Activated T-cell treated with anti-CD3 and anti-CD28 coated beads, Interleukin-2, amount 50 U/mL, for 4 hours (primary cell): ENCODE data around the gene HMCN2. TPM values are rescaled to one million over a fixed set of nuclear protein-coding genes. Genes with fewer than 3 reads are reported as not detected.
"Not testable (repeated sequence)": the region's sequence is repeated elsewhere in the genome, so short reads cannot be mapped to it uniquely, and the experiment has no call there.

Experiments
- ATAC-seq, 2 donors: fragments of 200-7000 bp; cut with Tn5 transposase; one replicate each; pipeline ENCODE4 v1.10.0; 2021
- DNase-seq: peaks from one replicate; pipeline ENCODE4 v3.0.0-alpha.2; 2020
- H3K27me3 Mint-ChIP-seq: one replicate; pipeline ENCODE4 v1.8.0; 2021; ENCODE audit warnings: low read depth, mixed read lengths
- H3K36me3 Mint-ChIP-seq: one replicate; pipeline ENCODE4 v1.8.0; 2022; ENCODE audit warnings: mixed read lengths; ENCODE audit not compliant: insufficient read depth
- H3K4me1 Mint-ChIP-seq: one replicate; pipeline ENCODE4 v1.8.0; 2021; ENCODE audit warnings: low read depth, mixed read lengths
- H3K4me3 Mint-ChIP-seq: one replicate; pipeline ENCODE4 v1.8.0; 2021; ENCODE audit warnings: mild to moderate bottlenecking, moderate library complexity, mixed read lengths
- H3K9me3 Mint-ChIP-seq: one replicate; pipeline ENCODE4 v1.8.0; 2021; ENCODE audit warnings: mixed read lengths
- total RNA-seq, 3 donors: library from RNA; stranded (reverse); gene quantifications; one replicate each; pipeline ENCODE4 v1.2.1, GENCODE V29; 2021

HMCN2 gene
- total RNA-seq, 3 donors from 2014 or later = 0.03 to 0.05 TPM; not detected in 1

- H3K27me3 Mint-ChIP-seq = peaks cover 21% of the 10 kb centered on the region
- DNase-seq (no peak), ATAC-seq (no peak)
- H3K4me1 Mint-ChIP-seq = no peaks in the 10 kb centered on the region
- no peak overlapping the region for H3K4me3 Mint-ChIP-seq
- H3K36me3 Mint-ChIP-seq = no peaks in the 10 kb centered on the region
- H3K9me3 Mint-ChIP-seq = no peaks in the 10 kb centered on the region
These were observed 71.8 kb downstream of the HMCN2 start for GRCh38 chr9:130337318-130337717.

DNA sequence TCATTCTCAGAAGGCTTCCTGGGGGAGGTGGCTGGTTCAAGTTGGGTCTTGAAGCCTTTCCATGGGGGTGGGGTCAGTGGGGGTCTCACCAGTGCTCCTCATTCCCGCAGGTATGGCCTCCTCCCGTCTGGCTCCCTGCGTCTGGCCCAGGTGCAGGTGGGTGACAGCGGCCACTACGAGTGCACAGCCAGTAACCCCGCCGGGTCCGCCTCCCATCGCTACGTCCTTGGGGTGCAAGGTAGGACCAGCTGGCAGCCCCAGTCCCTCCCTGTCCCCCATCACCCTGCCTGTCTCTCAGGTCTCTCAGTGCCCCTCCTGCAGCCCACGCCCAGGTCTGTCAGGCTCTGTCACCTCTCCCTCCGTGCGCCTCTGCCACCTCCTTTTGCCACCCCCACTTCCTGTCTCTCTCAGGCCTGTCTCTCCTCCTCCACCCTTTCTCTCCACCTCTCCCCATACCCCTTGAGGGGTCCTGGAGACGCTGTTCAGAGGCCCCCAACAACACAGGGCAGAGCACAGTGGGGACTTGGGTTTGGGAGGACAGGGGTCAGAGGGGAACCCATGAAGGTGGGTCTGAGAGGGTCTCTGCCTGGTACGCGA, 72.3 kb downstream of the HMCN2 start:
- no peak overlapping the region for H3K4me3 Mint-ChIP-seq
- H3K4me1 Mint-ChIP-seq = no peaks in the 10 kb centered on the region
- DNase-seq (no peak), ATAC-seq (no peak)
- no peaks in the 10 kb centered on the region for H3K9me3 Mint-ChIP-seq
- no peaks in the 10 kb centered on the region for H3K36me3 Mint-ChIP-seq
- H3K27me3 Mint-ChIP-seq = peaks cover 16% of the 10 kb centered on the region

- H3K4me3 Mint-ChIP-seq, H3K9me3 Mint-ChIP-seq, ATAC-seq, H3K4me1 Mint-ChIP-seq, H3K36me3 Mint-ChIP-seq, DNase-seq, H3K27me3 Mint-ChIP-seq: not testable (repeated sequence)
These were observed 73.3 kb downstream of the HMCN2 start for GRCh38 chr9:130338891-130339290.

DNA sequence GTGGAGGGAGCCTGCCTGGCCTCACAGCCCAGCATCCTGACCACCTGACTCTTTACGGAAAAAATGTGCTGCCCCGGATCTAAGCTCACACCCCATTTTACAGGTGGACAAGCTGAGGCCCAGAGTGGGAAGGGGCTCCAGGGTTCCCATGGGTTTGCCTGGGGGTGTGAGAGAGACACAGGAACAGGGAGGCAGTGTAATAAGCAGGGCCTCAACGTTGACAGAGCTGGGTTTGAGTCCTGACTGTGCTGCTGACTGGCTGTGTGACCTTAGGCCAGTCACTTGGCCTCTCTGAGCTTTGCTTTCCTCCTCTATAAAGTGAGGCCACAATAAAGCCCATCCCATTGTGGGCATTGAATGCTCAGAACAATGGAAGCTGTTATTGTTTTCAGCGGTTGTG, 73.7 kb downstream of the HMCN2 start:
- no peak overlapping the region for H3K4me3 Mint-ChIP-seq
- H3K27me3 Mint-ChIP-seq = peaks cover 8% of the 10 kb centered on the region
- no peak for ATAC-seq
- no peaks in the 10 kb centered on the region for H3K4me1 Mint-ChIP-seq
- DNase-seq = no peak
- no peaks in the 10 kb centered on the region for H3K9me3 Mint-ChIP-seq
- no peaks in the 10 kb centered on the region for H3K36me3 Mint-ChIP-seq

DNA sequence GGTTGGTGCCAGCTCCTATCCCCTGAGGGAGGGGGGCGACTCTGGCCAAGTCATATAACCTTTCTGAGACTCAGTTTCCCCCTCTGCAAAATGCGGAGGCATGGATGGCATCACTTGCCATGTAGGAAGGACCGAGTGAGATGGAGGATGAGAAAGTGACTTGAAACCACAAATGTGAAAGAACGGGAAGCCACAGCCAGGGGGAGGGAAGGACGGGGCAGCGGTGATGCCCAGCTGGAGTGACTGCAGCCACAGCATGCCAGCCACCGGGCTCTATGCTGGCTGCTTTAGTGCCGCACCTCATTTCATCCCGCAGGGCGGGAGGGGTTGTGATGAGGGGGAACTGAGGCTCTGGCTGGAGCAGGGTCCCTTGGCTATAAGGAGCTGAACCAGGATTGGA, 74.5 kb downstream of the HMCN2 start:
- Mint-ChIP-seq H3K36me3 (no peaks in the 10 kb centered on the region), H3K4me1 (no peaks in the 10 kb centered on the region), H3K4me3 (no peak overlapping the region), H3K27me3 (peaks cover 8% of the 10 kb centered on the region), H3K9me3 (no peaks in the 10 kb centered on the region)
- ATAC-seq (no peak), DNase-seq (no peak)

GRCh38 chr9:130340557-130340956, 75.0 kb downstream of the HMCN2 start:
- not testable (repeated sequence) for DNase-seq, H3K36me3 Mint-ChIP-seq, H3K4me3 Mint-ChIP-seq, H3K4me1 Mint-ChIP-seq, ATAC-seq, H3K9me3 Mint-ChIP-seq, H3K27me3 Mint-ChIP-seq

- H3K36me3 Mint-ChIP-seq = no peaks in the 10 kb centered on the region
- no peak for DNase-seq
- ATAC-seq = no peak
- H3K4me3 Mint-ChIP-seq = no peak overlapping the region
- no peaks in the 10 kb centered on the region for H3K27me3 Mint-ChIP-seq
- H3K9me3 Mint-ChIP-seq = no peaks in the 10 kb centered on the region
- no peaks in the 10 kb centered on the region for H3K4me1 Mint-ChIP-seq
These were observed 75.6 kb downstream of the HMCN2 start for GRCh38 chr9:130341128-130341527.

- ATAC-seq (no peak), DNase-seq (no peak)
- H3K4me3 Mint-ChIP-seq = no peak overlapping the region
- no peaks in the 10 kb centered on the region for H3K9me3 Mint-ChIP-seq
- H3K4me1 Mint-ChIP-seq = no peaks in the 10 kb centered on the region
- no peaks in the 10 kb centered on the region for H3K27me3 Mint-ChIP-seq
- no peaks in the 10 kb centered on the region for H3K36me3 Mint-ChIP-seq
These were observed 76.5 kb downstream of the HMCN2 start for GRCh38 chr9:130341839-130342713.

DNA sequence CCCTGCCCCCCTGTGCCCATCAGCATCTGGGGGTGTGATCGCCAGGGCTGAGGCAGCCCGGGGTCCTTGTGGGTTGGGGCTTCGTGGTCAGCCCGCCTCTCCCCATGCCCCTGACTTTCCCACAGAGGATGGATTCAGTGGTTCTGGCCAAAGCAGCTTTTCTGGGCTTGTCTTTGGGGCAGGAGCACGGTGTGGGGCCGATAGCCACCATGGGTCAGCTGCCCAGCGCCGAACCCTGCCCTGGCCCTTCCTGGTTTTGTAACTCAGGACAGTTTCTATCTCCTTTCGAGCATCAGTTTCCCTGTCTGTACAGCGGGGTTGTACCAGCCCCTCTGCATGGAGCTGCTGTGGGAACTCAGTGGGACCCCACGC, 77.1 kb downstream of the HMCN2 start:
- Mint-ChIP-seq H3K9me3 (no peaks in the 10 kb centered on the region), H3K27me3 (no peaks in the 10 kb centered on the region), H3K4me1 (no peaks in the 10 kb centered on the region), H3K36me3 (no peaks in the 10 kb centered on the region), H3K4me3 (no peak overlapping the region)
- no peak for ATAC-seq
- no peak for DNase-seq

- H3K27me3 Mint-ChIP-seq = no peaks in the 10 kb centered on the region
- H3K4me3 Mint-ChIP-seq = no peak overlapping the region
- peak in 1 of 2 donors; percentile 33 for ATAC-seq
These were observed 77.9 kb downstream of the HMCN2 start for GRCh38 chr9:130343445-130343918.

GRCh38 chr9:130344366-130344765, 78.8 kb downstream of the HMCN2 start:
- Mint-ChIP-seq H3K9me3 (no peaks in the 10 kb centered on the region), H3K4me3 (no peak overlapping the region)
- no peak for DNase-seq

More at GRCh38 chr9:130343445-130343918, 77.9 kb downstream of the HMCN2 start:
- no peaks in the 10 kb centered on the region for H3K36me3 Mint-ChIP-seq
- H3K9me3 Mint-ChIP-seq = no peaks in the 10 kb centered on the region
- no peaks in the 10 kb centered on the region for H3K4me1 Mint-ChIP-seq
- DNase-seq = peak; percentile 18

DNA sequence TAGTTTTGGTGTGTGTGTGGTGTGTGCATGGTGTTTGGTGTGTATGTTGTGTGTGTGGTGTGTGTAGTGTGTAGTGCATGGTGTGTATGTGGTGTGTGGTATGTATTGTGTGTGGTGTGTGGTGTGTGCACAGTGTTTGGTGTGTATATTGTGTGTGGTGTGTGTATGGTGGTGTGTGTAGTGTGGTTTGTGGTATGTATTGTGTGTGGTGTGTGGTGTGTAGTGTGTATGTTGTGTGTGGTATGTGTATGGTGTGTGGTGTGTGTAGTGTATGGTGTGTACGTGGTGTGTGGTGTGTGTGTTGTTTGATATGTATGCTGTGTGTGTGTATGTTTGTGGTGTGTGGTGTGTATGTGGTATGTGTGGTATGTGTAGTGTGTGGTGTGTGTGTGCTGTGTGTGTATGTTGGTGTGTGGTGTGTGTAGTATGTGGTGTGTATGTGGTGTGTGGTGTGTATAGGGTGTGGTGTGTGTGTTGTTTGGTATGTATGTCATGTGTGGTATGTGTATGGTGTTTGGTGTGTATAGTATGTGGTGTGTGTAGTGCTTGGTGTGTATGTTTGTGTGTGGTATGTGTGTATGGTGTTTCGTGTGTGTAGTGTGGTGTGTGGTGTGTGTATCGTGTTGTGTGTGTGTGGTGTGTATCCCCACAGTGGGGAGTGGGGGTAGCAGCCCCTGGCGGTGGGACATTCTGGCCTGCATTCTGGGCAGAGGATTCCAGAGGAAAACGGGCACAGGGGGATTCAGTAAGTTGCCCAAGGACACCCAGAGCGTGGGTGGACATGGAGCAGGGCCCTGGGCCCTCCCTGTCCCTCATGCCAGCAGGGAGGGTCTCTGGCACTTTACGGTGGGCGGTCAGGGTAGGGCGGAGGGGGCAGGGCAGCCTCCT, 79.7 kb downstream of the HMCN2 start:
- Mint-ChIP-seq H3K4me3 (no peak overlapping the region), H3K4me1 (no peaks in the 10 kb centered on the region), H3K36me3 (no peaks in the 10 kb centered on the region), H3K9me3 (no peaks in the 10 kb centered on the region), H3K27me3 (no peaks in the 10 kb centered on the region)
- DNase-seq (no peak), ATAC-seq (no peak)

More at GRCh38 chr9:130344366-130344765, 78.8 kb downstream of the HMCN2 start:
- Mint-ChIP-seq H3K27me3 (no peaks in the 10 kb centered on the region), H3K4me1 (no peaks in the 10 kb centered on the region), H3K36me3 (no peaks in the 10 kb centered on the region)
- no peak for ATAC-seq

GRCh38 chr9:130345897-130346385, 80.4 kb downstream of the HMCN2 start:
- Mint-ChIP-seq H3K9me3 (no peaks in the 10 kb centered on the region), H3K27me3 (no peaks in the 10 kb centered on the region), H3K36me3 (no peaks in the 10 kb centered on the region), H3K4me1 (no peaks in the 10 kb centered on the region), H3K4me3 (no peak overlapping the region)
- ATAC-seq (no peak), DNase-seq (no peak)

DNA sequence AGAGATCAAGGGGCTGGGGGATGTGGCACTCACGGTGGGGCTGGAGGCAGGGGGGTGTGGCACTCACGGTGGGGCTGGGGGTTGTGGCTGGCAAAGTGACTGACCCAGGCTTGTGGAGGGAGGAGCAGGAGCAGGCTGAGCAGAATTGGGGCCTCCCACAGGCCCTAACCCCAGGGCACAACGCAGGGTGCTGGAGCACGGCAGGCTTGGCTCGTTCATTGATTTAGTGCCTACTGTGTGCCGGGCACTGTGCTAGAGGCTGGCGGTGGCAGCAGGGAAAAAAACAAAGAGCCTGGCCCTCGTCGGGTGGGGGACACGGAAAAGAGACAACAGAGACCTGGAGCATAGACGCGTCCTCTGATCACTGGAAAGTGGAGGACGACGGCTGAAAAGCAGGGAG, 80.9 kb downstream of the HMCN2 start:
- H3K4me3 Mint-ChIP-seq = no peak overlapping the region
- H3K36me3 Mint-ChIP-seq = no peaks in the 10 kb centered on the region
- no peak for ATAC-seq
- no peaks in the 10 kb centered on the region for H3K4me1 Mint-ChIP-seq
- no peaks in the 10 kb centered on the region for H3K27me3 Mint-ChIP-seq
- H3K9me3 Mint-ChIP-seq = no peaks in the 10 kb centered on the region
- DNase-seq = no peak
